Measurements from ENCODE around the gene SNX3.

Gene SNX3

GRCh38 chr6:108167449-108168089 is 93.3 kb downstream of the SNX3 start:
- no peak for DNase-seq (ENCODE audit: low spot score)
- Mint-ChIP-seq H3K27me3 (ENCODE audit: low read depth) (peaks cover 90% of the 10 kb centered on the region), H3K36me3 (ENCODE audit: low read depth) (peaks cover 4% of the 10 kb centered on the region), H3K4me1 (ENCODE audit: low read depth) (peaks cover 18% of the 10 kb centered on the region), H3K4me3 (peak overlapping the region; percentile 29), H3K9me3 (no peaks in the 10 kb centered on the region), H3K27ac (peak overlapping the region; percentile 45)

- DNase-seq (ENCODE audit: low spot score): no peak
- Mint-ChIP-seq H3K27ac (peak overlapping the region; percentile 45), H3K27me3 (ENCODE audit: low read depth) (peaks cover 90% of the 10 kb centered on the region), H3K4me1 (ENCODE audit: low read depth) (peaks cover 18% of the 10 kb centered on the region), H3K36me3 (ENCODE audit: low read depth) (peaks cover 4% of the 10 kb centered on the region), H3K4me3 (no peak overlapping the region), H3K9me3 (no peaks in the 10 kb centered on the region)
These were observed 94.0 kb downstream of the SNX3 start for GRCh38 chr6:108166664-108167448.

GRCh38 chr6:108165714-108166663 is 94.9 kb downstream of the SNX3 start, which contains the start of gene NR2E1:
Gene NR2E1 (plus strand): TSS chr6:108166022. CDS start chr6:108166766, 744 bp downstream.
- Mint-ChIP-seq H3K9me3 (no peaks in the 10 kb centered on the region), H3K27me3 (ENCODE audit: low read depth) (peaks cover 90% of the 10 kb centered on the region), H3K4me3 (no peak within 1 kb of the TSS), H3K4me1 (ENCODE audit: low read depth) (peaks cover 18% of the 10 kb centered on the region), H3K36me3 (ENCODE audit: low read depth) (peaks cover 4% of the 10 kb centered on the region), H3K27ac (peak within 1 kb of the TSS; percentile 85)
- no peak for DNase-seq (ENCODE audit: low spot score)

GRCh38 chr6:108164815-108165706 is 95.8 kb downstream of the SNX3 start:
- Mint-ChIP-seq H3K36me3 (ENCODE audit: low read depth) (peaks cover 4% of the 10 kb centered on the region), H3K9me3 (no peaks in the 10 kb centered on the region), H3K4me1 (ENCODE audit: low read depth) (peaks cover 18% of the 10 kb centered on the region), H3K4me3 (no peak overlapping the region), H3K27ac (peak overlapping the region; percentile 85), H3K27me3 (ENCODE audit: low read depth) (peaks cover 90% of the 10 kb centered on the region)
- no peak for DNase-seq (ENCODE audit: low spot score)

GRCh38 chr6:108164543-108164814 is 96.4 kb downstream of the SNX3 start:
- H3K27me3 Mint-ChIP-seq (ENCODE audit: low read depth): peaks cover 92% of the 10 kb centered on the region
- no peaks in the 10 kb centered on the region for H3K9me3 Mint-ChIP-seq
- peak overlapping the region; percentile 15 for H3K27ac Mint-ChIP-seq
- DNase-seq (ENCODE audit: low spot score): no peak
- no peak overlapping the region for H3K4me3 Mint-ChIP-seq
- H3K36me3 Mint-ChIP-seq (ENCODE audit: low read depth): peaks cover 4% of the 10 kb centered on the region
- peaks cover 18% of the 10 kb centered on the region for H3K4me1 Mint-ChIP-seq (ENCODE audit: low read depth)

GRCh38 chr6:108163644-108164542 is 96.9 kb downstream of the SNX3 start:
- peaks cover 4% of the 10 kb centered on the region for H3K36me3 Mint-ChIP-seq (ENCODE audit: low read depth)
- H3K9me3 Mint-ChIP-seq: no peaks in the 10 kb centered on the region
- H3K27me3 Mint-ChIP-seq (ENCODE audit: low read depth): peaks cover 92% of the 10 kb centered on the region
- H3K4me1 Mint-ChIP-seq (ENCODE audit: low read depth): peaks cover 15% of the 10 kb centered on the region
- no peak for DNase-seq (ENCODE audit: low spot score)
- peak overlapping the region; percentile 58 for H3K27ac Mint-ChIP-seq
- no peak overlapping the region for H3K4me3 Mint-ChIP-seq

GRCh38 chr6:108163267-108163643 is 97.6 kb downstream of the SNX3 start:
- no peaks in the 10 kb centered on the region for H3K9me3 Mint-ChIP-seq
- peaks cover 4% of the 10 kb centered on the region for H3K36me3 Mint-ChIP-seq (ENCODE audit: low read depth)
- no peak for DNase-seq (ENCODE audit: low spot score)
- H3K27me3 Mint-ChIP-seq (ENCODE audit: low read depth): peaks cover 95% of the 10 kb centered on the region
- no peak overlapping the region for H3K27ac Mint-ChIP-seq
- H3K4me1 Mint-ChIP-seq (ENCODE audit: low read depth): peaks cover 16% of the 10 kb centered on the region
- no peak overlapping the region for H3K4me3 Mint-ChIP-seq

GRCh38 chr6:108161724-108162282 is 99.0 kb downstream of the SNX3 start:
- no peak for DNase-seq (ENCODE audit: low spot score)
- peaks cover 91% of the 10 kb centered on the region for H3K27me3 Mint-ChIP-seq (ENCODE audit: low read depth)

More at GRCh38 chr6:108161724-108162282, 99.0 kb downstream of the SNX3 start:
- Mint-ChIP-seq H3K36me3 (ENCODE audit: low read depth) (peaks cover 4% of the 10 kb centered on the region), H3K4me3 (no peak overlapping the region), H3K4me1 (ENCODE audit: low read depth) (peaks cover 9% of the 10 kb centered on the region), H3K27ac (no peak overlapping the region), H3K9me3 (no peaks in the 10 kb centered on the region)
